ENCODE results near the gene STON1. TPM values are rescaled to one million over a fixed set of nuclear protein-coding genes. Genes with fewer than 3 reads are reported as not detected.

STON1 gene
- total RNA-seq, 1 donor from 2014 or later, result 1.8 TPM

DNA sequence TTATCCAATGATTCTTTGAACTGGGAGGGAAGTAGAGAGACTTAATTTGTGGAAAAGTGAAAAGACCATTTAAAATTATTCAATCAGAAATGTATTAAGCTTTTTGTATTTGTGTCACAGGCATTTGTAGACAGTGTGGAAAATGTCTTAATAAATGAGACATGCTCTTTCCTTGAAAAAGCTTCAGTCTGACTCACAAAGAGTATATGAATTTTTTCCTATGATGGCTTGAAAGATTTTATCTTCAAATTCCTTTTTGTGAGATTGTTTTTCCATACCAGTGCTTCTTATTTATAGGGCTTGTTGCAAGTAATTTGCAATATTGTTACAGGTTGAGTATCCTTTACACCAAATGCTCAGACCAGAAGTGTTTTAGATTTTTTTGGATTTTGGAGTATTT is 39.5 kb downstream of the STON1 start:
- Mint-ChIP-seq H3K27ac (no peak overlapping the region), H3K27me3 (peaks cover 9% of the 10 kb centered on the region), H3K4me3 (no peak overlapping the region), H3K9me3 (no peaks in the 10 kb centered on the region), H3K4me1 (no peaks in the 10 kb centered on the region), H3K36me3 (ENCODE audit: low read depth) (no peaks in the 10 kb centered on the region)
- ChIA-PET POLR2A (no interaction called here), CTCF (no interaction called here)
- TF ChIP-seq, protein P1, sequence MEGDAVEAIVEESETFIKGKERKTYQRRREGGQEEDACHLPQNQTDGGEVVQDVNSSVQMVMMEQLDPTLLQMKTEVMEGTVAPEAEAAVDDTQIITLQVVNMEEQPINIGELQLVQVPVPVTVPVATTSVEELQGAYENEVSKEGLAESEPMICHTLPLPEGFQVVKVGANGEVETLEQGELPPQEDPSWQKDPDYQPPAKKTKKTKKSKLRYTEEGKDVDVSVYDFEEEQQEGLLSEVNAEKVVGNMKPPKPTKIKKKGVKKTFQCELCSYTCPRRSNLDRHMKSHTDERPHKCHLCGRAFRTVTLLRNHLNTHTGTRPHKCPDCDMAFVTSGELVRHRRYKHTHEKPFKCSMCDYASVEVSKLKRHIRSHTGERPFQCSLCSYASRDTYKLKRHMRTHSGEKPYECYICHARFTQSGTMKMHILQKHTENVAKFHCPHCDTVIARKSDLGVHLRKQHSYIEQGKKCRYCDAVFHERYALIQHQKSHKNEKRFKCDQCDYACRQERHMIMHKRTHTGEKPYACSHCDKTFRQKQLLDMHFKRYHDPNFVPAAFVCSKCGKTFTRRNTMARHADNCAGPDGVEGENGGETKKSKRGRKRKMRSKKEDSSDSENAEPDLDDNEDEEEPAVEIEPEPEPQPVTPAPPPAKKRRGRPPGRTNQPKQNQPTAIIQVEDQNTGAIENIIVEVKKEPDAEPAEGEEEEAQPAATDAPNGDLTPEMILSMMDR (IDR thresholded peaks at IDR 0.05), result no peak
- ATAC-seq (ENCODE audit: low read depth), result no peak
- no peak for DNase-seq
- intact Hi-C loops (cut with micrococcal nuclease), result no loop called here

- no peak overlapping the region for H3K27ac Mint-ChIP-seq
- H3K4me1 Mint-ChIP-seq, result peaks cover 5% of the 10 kb centered on the region
- no peaks in the 10 kb centered on the region for H3K36me3 Mint-ChIP-seq (ENCODE audit: low read depth)
- TF ChIP-seq, protein P1 (IDR thresholded peaks at IDR 0.05), result no peak
- ATAC-seq (ENCODE audit: low read depth), result no peak
- POLR2A ChIA-PET, result no interaction called here
- peaks cover 8% of the 10 kb centered on the region for H3K27me3 Mint-ChIP-seq
- H3K4me3 Mint-ChIP-seq, result no peak overlapping the region
- H3K9me3 Mint-ChIP-seq, result no peaks in the 10 kb centered on the region
- no peak for DNase-seq
- intact Hi-C loops (cut with micrococcal nuclease), result no loop called here
- CTCF ChIA-PET, result no interaction called here
These were observed 42.9 kb downstream of the STON1 start for GRCh38 chr2:48572816-48573215.

DNA sequence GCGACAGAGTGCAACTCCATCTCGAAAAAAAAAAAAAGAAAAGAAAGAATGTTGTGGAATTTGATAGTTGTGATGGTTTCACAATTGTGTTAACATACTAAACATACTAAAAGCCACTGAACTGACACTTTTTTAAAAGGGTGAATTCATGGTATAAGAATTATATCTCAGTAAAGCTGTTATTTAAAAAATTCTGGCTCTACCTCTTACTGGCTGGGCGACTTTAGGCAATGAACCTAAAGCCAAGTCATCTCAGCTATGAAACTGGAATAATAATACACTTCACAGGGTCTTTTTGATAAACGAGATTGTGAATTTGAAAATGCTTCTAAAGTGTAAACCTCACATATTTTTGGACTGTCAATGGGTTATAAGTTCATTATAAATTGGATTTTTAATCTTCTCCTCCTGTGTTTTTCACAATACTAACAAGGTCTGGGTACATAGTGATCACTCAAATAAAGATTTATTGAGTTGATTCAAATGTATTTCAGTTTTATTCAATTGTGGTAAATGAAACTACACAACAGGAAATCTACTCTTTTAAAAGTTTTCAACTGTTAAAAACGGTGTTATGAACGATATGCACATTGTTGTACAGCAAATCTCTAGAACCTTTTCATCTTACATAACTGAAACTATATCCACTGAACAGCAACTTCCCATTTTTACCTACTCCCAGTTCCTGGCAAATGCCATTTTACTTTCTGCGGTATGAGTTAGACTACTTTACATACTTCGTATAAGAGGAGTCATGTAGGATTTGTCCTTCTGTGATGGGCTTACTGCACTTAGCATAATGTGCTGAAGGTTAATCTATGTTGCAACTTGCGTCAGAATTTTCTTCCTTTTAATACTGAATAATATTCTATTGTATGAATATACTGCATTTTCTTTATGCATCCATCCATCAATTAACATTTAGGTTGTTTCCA is 44.7 kb downstream of the STON1 start:
- TF ChIP-seq, protein P1 (IDR thresholded peaks at IDR 0.05), result no peak
- peaks cover 5% of the 10 kb centered on the region for H3K4me1 Mint-ChIP-seq
- DNase-seq (no peak), ATAC-seq (ENCODE audit: low read depth) (no peak)
- no peak overlapping the region for H3K27ac Mint-ChIP-seq
- peaks cover 3% of the 10 kb centered on the region for H3K27me3 Mint-ChIP-seq
- H3K36me3 Mint-ChIP-seq (ENCODE audit: low read depth), result no peaks in the 10 kb centered on the region
- intact Hi-C loops (cut with micrococcal nuclease), result no loop called here
- H3K9me3 Mint-ChIP-seq, result no peaks in the 10 kb centered on the region
- POLR2A ChIA-PET, result no interaction called here
- CTCF ChIA-PET, result no interaction called here
- no peak overlapping the region for H3K4me3 Mint-ChIP-seq

DNA sequence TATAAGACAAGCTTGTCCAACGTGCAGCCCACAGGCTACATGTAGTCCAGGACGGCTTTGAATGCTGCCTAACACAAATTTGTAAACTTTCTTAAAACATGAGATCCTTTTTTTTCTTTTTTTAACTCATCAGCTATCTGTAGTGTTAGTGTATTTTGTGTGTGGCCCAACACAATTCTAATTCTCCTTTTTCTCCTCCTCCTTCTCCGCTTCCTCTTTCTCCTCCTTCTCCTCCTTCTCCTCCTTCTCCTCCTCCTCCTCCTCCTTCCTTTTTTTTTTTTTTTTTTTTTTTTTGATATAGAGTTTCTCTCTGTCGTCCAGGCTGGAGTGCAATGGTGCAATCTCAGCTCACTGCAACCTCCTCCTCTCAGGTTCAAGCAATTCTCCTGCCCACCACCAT is 48.4 kb downstream of the STON1 start:
- no peak overlapping the region for H3K4me3 Mint-ChIP-seq

GRCh38 chr2:48583961-48584360 is 54.0 kb downstream of the STON1 start:
- ChIA-PET CTCF (no interaction called here), POLR2A (no interaction called here)
- DNase-seq, result no peak
- H3K27me3 Mint-ChIP-seq, result peaks cover 8% of the 10 kb centered on the region
- intact Hi-C loops (cut with micrococcal nuclease), result no loop called here
- TF ChIP-seq, protein P1 (IDR thresholded peaks at IDR 0.05), result no peak
- H3K36me3 Mint-ChIP-seq (ENCODE audit: low read depth), result no peaks in the 10 kb centered on the region
- H3K9me3 Mint-ChIP-seq, result no peaks in the 10 kb centered on the region
- no peak overlapping the region for H3K4me3 Mint-ChIP-seq
- no peaks in the 10 kb centered on the region for H3K4me1 Mint-ChIP-seq
- H3K27ac Mint-ChIP-seq, result no peak overlapping the region
- no peak for ATAC-seq (ENCODE audit: low read depth)

More for the DNA sequence above, 48.4 kb downstream of the STON1 start:
- TF ChIP-seq, protein P1 (IDR thresholded peaks at IDR 0.05), result no peak
- ChIA-PET POLR2A (no interaction called here), CTCF (no interaction called here)
- H3K27me3 Mint-ChIP-seq, result peaks cover 4% of the 10 kb centered on the region
- DNase-seq (no peak), ATAC-seq (ENCODE audit: low read depth) (no peak)
- H3K36me3 Mint-ChIP-seq (ENCODE audit: low read depth), result no peaks in the 10 kb centered on the region
- H3K9me3 Mint-ChIP-seq, result no peaks in the 10 kb centered on the region
- H3K27ac Mint-ChIP-seq, result no peak overlapping the region
- peaks cover 5% of the 10 kb centered on the region for H3K4me1 Mint-ChIP-seq
- intact Hi-C loops (cut with micrococcal nuclease), result no loop called here

All from activated B cell treated with CpG ODN at 0.5 μM for 24 hours (primary cell).